NCI-H226 (cell line): ENCODE data around the gene TLE1.

Source experiments
- DNase-seq: peaks from one replicate; pipeline ENCODE4 v3.0.0-alpha.2; 2015

The TLE1 gene

DNA sequence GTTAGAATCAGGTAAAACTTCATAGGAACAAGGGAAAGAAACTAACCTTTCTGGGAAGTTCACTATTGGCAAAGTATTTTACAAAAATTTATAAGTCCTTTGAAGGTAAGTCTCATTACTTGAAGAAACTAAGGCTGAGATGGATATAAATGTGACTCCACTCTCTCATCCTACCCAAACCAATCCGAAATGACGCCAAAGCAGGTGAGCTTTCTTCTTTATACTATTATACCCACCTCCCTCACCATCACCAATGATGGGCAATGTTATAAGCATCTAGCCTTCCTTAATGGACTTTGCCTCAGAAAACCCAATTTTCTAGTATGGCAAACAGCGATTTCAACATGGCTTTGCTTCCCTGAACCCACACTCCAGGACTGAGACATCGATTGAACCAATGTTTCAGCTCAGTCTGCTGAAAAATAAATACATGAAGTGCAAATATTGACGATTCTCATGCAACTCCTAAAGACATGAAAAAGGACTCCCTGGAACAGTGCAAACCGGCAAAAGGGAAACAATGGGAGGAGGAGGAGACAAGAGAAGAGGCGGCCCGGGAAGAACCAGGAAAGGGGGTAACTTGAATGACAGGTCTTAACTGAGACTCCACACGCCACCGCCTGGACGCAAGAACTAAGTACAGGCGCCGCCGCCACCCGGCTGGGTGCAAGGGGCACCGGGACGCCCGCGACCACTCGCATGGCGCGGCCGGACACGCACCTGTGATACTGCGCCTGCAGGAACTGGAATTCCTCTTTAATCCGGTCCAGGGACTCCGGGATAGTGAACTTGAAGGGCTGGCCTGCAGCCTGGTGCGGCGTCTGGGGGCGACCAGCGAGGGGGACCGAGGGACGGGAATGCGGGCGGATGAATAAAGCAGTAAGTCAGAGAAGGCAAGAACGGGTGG, 2.5 kb downstream of the TLE1 start:
- peak; percentile 69 for DNase-seq

DNA sequence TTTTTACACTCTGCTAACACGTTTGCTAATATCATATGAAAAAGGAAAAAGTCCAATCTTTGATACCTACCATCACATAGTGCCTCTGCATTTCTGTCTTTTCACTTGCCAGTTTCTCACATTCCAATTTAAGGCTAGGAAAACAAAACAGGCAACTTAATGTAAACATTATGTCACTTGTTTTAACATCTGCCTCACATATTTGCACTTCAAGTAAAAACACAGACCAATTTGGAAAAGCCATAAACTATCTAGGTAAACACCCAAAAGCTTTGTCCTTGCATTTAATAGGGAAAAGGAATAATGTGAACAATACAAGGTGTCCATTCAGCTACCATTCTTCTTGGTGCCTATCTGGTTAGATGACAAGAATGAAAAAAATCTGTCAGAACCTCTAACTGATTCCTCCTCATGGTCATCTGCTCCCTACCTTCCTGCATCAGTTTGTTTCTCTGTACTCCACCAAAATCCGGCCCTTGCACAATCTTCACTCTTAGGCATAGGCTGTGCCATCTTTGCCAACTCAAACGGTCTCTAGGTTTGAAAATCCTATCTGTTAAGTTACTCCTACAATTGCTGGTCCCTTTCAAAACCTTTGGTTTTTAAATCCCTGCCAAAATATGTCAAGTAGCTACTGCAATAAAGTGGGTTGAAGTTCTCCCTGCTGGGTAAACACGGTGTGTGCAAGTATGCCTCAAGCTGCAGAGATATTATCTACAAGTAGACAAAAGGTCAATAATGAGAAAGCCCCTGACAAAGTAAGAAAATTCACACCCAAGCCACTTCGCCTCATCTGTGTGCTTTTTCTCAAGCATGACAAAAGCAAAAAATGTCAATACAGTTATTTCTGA, 3.4 kb downstream of the TLE1 start:
- peak; percentile 38 for DNase-seq

DNA sequence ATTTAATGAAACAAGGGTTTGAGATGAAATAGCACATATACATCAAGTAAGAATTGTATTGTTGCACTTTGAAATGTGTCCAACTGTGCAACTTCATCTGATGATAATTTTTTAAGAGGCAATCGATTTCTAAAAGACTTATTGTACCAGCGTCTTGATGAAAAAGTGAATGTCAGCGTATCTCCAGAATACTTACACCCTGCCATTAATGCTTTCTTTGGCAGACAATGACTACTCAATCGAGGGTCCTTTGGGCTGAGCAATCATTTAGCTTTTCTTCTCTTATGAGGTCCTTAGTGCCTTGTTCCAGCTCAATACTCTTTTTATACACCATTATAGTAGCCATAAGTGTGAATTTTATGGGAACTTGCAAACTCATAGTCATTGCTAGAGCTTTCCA, 4.7 kb downstream of the TLE1 start:
- no peak for DNase-seq

DNA sequence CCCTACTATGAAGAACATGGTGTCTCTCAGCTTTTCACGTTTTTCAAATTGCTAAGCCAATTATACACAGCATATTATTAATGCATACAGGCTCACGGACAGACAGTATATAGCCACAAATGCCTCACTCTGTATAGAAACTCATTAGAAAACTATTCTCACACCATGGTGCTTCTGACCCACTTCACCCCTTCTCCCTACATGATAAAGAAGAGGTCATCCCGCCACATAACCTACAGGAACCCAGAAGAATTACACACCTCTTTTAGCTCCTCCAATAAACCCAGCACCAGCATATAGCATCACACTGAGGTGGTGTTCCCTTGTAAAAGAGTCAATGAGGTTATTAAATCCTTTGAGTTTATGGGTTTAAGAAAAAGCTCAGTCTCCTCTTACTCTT, 5.6 kb downstream of the TLE1 start:
- no peak for DNase-seq

DNA sequence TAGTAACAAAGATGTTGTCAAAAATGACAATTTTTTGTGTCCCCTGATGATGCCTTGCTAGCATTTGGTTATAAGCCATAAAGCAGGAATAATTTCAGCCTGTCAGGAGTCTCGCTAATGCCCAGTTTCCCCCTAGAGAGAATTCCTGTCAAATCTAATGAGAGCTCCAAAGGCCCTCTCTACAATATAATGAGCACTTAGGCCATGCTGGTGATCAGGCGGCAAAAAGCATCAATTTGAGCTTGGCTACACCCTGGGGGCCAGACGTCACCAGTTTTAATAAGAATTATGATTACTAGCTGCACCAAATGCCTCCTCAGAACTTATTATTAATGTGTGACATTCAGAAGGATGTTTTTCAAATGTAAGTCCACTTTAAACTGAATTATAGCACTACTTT, 6.1 kb downstream of the TLE1 start:
- DNase-seq: no peak

DNA sequence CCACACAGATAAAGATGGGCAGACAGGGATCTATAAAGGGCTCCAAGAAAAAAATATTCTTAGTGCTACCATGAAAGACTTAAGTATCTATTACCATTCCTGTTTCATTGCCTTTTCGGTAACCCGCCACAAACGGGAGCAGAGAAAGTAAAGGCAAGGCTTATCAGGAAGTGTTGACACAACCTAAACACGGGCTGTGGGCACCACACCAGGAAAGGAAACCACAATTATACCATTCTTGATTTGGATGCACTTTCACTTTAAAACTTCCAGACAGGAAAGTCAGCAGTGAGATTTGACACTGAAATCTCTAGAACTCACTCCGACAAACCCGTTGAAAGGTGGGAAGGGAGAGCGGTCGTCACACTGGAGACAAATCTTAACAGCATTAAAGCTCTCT, 6.5 kb downstream of the TLE1 start:
- DNase-seq: no peak

DNA sequence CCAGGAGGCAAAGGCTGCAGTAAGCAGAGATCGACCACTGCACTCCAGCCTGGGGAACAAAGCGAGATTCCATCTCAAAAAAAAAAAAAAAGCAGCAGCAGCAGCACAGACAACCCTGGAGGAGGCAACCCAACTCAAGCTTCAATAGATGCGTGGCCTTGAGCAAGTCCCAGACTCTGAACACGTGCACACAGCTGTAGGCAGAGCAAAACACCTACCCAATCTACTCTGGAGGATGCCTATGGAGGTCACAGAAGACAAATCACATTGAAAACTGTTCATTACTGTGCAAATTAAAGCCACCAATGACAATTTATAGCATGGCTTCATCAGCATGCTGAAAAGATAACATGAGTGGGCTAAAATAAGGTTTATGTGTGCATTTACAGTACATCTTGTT, 7.2 kb downstream of the TLE1 start:
- no peak for DNase-seq

DNA sequence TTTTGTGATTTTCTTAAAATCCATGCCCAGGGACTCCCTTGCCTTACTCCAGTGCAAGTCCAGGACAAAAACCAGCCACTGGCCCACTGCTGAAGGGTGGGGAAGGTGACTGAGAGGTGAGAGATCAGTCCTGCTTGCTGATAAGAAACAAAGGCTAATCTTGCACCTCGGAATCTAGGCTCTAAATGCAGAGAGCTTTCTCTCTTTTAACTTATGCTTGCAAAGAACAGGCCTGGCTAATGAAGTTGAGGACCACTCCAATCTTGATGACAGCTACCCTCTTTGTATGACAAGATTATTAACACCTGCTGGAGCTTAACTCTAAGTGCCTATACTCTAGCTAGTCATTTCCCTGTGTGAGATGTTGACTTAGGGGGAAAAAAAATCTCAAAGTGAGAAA, 8.8 kb downstream of the TLE1 start:
- DNase-seq: no peak

DNA sequence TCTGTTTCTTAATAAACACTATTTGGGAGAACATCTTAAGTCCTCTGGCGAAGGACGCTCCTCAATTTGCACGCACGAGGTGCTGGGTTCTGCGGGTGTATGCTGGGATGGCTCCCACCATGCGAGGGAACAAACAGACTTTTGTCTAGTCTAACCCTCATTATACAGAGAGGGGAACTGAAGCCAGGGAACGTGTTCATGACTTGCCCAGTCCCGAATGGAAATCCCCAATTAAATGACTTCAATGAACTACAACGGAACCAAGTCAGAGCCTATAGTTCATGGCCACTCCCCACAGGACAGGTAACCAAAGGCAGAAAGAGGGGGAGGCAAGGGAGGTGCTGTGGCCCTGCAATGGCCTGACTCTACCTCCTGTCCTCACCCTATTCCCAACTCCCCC, 9.3 kb downstream of the TLE1 start:
- no peak for DNase-seq

DNA sequence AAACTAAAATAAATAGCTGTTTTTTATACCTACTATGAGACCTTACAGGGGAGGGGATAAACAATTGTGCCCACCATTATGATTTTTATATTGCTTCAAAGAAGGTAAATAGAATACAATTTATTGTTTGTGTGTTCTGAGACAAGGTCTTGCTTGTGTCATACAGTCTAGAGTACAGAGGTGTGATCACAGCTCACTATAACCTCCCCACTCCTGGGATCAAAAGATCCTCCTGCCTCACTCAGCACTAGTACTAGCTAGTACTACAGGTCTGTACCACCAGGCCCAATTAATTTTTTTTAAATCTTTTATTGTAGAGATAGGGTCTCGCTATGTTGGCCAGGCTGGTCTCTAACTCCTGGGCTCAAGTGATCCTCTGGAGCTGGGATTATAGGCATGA, 11.3 kb downstream of the TLE1 start:
- DNase-seq: no peak

DNA sequence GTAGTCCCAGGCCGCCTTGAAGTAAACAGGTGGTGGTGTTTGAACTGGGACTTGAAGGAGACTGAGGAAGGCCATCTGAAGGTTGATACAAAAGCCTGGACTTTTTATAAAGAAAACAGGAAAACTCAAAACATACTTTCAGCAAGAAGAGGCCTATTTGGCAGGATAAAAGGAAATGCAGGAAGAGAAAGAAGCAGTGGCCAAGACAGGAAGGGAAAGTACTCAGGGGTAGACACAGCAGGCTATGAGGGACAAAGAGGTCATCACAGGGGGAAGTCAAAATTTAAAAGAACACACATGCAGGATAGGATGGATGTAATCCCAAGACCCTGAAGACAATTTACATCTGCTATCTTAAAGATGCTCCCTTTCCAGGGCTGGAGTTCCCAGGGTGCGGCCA, 13.0 kb downstream of the TLE1 start:
- no peak for DNase-seq

DNA sequence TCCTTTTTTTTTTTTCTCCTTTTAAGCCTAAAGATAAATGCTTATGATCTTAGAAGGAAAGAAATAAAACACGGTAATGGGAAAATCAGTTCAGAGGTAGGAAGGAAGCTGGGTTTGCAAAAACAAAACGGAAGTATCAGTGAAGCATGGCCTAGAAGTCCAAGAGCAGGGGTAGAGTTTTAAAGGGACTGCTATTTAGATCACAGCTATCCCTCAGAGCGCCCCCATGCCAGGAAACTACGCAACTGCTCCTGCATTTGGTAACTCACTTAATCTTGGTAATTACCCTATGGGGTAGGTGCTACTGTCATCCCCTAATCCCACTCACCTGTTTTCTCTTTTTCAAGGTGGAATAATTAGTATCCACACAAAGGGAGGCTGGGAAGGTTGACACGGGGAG, 16.0 kb downstream of the TLE1 start:
- DNase-seq: no peak

DNA sequence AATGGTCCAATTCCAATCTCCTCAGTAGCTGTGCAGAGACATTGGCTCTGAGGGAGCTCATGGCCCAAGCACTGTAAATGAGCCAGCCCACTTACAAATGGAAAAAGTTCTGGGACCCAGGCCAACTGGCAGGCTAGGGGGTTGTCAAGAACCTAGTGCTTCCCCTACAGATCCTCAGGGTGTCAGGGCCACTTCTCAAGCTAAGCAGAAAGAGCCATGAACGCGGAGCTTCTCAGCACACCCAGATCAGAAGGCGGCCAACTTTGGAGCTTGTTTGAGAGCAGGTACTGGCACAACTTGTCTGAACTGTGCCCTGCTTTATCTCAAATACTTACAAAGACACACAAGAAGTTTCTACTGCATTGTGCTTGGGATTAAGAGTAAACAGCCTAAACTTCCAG, 17.5 kb downstream of the TLE1 start:
- no peak for DNase-seq

DNA sequence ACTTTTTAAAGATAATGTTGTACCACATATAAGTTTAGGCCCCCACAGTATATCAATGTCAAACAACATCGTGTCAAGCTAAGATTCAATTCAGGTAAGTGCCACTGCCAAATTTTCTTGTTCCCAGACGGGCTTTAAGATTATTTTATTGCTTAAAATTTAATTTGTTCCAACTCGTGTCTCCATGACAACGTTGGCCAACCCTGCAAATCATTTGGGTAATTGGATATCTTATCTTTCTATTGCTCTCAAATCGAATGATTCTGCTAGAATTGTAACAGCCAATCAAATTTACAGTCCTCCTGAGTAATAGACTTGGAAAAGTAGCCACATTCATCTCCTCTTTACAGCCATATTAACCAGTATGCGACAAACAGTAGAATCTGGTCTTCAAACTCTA, 19.5 kb downstream of the TLE1 start:
- DNase-seq: no peak

DNA sequence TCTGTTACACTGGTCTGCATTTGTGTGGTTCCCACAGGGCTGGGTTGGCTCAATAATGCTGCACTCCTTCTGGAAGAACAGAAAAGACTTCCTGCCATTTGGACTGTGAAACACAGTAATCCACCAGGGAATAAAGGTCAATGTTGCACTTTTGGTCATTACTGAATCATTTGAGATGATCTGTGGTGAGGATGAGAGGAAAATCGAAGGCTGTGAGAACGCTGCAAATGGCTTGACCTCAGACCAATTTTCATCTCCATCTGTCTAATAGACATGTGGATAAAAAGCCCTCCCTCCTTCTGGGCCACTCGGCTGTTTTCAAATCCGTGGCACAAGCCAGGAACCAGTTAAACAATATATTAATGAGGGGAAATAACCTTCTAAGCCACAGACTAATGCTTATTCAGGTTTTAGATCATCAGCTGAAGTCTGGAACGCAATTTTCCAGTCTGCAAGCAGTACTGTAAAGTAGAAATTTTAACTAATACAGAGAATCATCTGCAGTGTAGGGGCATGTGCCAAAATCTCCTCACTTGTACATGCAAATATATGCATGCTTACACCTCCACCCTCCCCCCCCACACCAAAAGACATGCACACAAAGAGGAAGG, 20.2 kb downstream of the TLE1 start:
- no peak for DNase-seq

DNA sequence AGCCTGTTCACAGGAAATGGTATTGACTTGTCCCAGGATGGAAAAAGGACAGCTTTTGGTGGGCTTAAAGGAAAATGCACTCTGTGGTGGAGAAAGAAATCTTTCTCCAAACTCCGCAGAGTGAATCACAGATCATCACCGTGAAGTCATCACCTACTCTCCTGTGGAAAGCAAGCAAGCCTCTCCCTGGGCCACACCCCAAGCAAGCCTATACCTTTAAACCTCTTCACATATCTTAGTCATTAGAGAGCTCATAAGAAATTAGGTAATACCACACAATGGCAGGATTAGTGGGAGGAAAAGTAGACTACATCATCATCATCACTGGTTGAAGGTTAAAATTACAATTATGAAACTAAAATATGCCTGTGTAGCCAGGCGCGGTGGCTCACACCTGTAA, 23.2 kb downstream of the TLE1 start:
- DNase-seq: peak; percentile 31

DNA sequence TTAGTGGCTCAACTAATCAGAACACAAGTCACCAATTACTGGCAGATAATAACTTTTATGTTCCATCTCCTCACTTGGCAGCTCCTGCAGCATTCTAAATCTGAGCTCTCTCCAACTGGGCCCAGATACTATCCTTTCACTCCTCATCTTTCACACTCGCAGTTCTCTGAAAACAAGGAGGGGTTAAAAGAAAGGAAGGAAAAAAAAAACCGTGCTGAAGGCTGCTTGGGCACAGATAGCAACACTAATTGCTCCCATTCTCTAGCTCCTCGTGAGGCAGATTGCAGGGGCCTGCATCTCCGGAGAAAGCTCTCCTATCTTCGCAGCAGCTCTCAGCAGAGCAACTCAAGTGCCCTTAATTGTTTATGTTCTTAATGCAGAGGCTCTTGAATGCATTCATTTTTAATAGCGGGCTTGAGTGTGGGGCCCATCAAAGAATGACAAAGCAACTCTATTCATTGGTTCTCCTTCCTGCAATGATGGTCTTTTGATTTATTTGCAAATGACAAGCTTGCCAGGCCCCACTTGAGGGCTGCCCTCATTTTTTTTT, 23.9 kb downstream of the TLE1 start:
- no peak for DNase-seq

DNA sequence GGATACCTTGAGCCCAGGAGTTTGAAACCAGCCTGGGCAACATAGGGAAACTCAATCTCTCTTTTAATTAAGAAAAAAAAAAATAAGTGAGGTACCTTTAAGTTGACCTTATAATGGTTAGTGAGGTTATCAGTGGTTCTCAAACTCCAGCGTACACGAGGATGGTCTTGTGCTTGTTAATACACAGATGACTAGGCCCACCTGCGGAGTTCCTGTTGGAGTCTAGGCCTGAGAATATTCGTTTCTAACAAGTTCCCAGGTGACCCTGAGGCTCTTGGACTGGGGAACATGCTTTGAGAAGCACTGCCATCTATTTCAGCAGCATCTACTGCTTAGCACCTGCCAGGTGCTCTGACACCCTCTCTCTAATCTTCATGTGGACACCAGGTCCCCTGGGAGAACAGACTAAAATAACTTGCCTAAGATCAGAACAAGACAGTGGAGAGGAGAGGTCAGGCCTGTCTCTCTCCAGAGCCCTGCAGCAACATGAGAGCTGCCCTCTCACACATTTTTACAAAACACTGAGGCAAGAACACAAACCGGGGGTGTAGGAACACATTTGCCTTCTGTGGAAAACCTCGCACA, 24.6 kb downstream of the TLE1 start:
- no peak for DNase-seq

DNA sequence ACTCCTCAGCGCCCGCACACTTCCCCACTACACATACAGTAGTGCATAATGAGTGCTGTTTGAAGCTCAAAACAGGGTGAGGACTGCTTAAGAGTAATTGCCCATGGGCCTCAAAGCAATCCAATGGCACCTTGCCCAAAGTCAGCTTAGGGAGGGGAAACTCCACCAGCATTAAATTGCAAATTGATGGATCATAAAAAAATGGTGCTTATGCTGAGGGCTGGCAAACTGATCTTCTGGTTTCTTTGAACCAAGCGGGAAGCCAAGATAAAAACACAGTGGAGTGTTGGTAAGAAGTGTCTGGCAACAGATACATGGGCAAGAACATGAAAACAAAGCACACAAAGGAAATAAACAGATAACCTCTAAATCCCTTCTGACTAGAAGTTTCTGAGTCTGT, 28.0 kb downstream of the TLE1 start:
- DNase-seq: no peak

DNA sequence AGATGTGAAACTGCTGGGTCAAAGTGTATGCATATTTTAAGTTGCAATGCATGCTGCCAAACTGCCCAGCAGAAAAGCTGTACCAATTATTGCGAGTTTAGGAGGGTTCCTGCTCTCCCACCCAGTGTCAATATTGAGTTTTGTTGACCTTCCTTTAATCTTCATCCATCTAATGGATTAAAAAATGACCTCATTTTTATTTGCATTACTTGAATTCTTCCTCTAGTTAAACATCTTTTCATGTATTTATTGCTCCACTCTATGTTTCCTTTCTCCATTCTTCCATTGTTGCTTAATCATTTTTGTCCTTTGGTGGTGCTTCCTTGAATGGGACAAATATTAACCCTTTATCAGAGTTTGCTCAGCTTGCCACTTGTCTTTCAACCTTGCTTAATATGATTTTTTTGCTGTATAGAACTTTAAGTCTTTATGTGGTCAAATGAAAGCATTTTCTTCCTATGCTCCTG, 32.4 kb downstream of the TLE1 start:
- no peak for DNase-seq

DNA sequence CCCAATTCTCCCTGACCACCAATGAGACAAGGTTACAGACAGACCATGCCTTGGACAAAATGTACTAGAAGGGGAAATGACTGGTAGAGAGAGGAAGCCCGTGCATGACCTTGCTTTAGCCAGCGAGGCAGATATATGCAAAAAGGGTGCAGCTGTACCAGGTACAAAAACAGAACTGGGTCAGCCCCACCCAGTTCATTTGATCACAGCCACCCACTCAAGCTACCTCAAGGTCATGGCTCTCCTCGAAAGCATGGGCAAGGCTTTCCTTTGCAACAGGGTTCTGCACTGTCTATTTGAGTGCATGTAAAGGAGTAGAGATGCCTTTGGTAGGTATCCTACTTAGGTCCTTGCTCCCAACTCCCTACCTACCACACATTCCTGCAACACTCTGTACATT, 33.3 kb downstream of the TLE1 start:
- no peak for DNase-seq

DNA sequence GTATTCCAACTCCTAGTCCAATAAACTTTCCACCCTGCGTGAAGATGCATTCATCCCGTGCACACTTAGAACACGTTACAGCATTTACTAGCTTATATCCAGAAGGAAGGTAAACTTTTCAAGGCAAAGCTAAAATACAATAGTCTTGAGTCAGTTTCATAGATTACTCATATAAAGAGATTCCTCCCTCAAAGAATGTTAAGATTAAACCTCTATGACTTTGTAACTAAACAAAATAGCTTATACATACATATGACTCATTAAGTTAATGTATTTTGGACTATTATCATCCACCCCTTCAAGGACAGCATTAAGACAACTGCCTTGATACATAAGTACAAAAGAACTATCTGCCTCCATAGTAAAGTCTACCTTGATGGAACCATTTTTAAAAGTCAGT, 36.1 kb downstream of the TLE1 start:
- no peak for DNase-seq
